Loucy (cell line): ENCODE measurements around the gene MYO1E.

Source experiments
- H2AFZ ChIP-seq: fragments of 200-600 bp; sonication (generic); 2 replicates; pipeline ENCODE4 v1.6.0; 2016; ENCODE audit warnings: antibody characterized with exemption, mild to moderate bottlenecking, low read length, moderate library complexity
- H3F3A ChIP-seq: fragments of 200-600 bp; 2 replicates; pipeline ENCODE4 v1.6.0; 2016; ENCODE audit warnings: antibody characterized with exemption, low read depth, mild to moderate bottlenecking
- H3K27me3 ChIP-seq: fragments of 200-600 bp; sonication (generic); 2 replicates; pipeline ENCODE4 v1.6.1; 2014; ENCODE audit warnings: low read length, mild to moderate bottlenecking; ENCODE audit not compliant: insufficient read depth, poor library complexity, severe bottlenecking
- H3K36me3 ChIP-seq: fragments of 200-600 bp; sonication (generic); 2 replicates; pipeline ENCODE4 v1.6.1; 2016; ENCODE audit warnings: low read length; ENCODE audit not compliant: insufficient read depth
- H3K4me1 ChIP-seq: fragments of 200-600 bp; sonication (generic); 2 replicates; pipeline ENCODE4 v1.5.1; 2014; ENCODE audit warnings: low read length, mild to moderate bottlenecking; ENCODE audit not compliant: insufficient read depth, poor library complexity, severe bottlenecking
- H3K4me2 ChIP-seq: fragments of 200-600 bp; sonication (generic); 2 replicates; pipeline ENCODE4 v1.6.0; 2014; ENCODE audit warnings: antibody characterized with exemption, low read length, low read depth, mild to moderate bottlenecking; ENCODE audit not compliant: poor library complexity, severe bottlenecking
- H3K4me3 ChIP-seq: fragments of 200-600 bp; sonication (generic); 2 replicates; pipeline ENCODE4 v1.5.1; 2014; ENCODE audit warnings: low read length, mild to moderate bottlenecking, mixed read lengths; ENCODE audit not compliant: poor library complexity, severe bottlenecking
- H3K79me2 ChIP-seq: fragments of 200-600 bp; sonication (generic); 2 replicates; pipeline ENCODE4 v1.6.1; 2014; ENCODE audit warnings: low read length; ENCODE audit not compliant: insufficient read depth
- H3K9ac ChIP-seq: fragments of 200-600 bp; sonication (generic); 2 replicates; pipeline ENCODE4 v1.6.0; 2014; ENCODE audit warnings: mild to moderate bottlenecking, low read depth, low read length, moderate library complexity; ENCODE audit not compliant: poor library complexity, severe bottlenecking
- H3K9me2 ChIP-seq: fragments of 200-600 bp; sonication (generic); replicated peaks from 2 replicates; pipeline ENCODE4 v1.6.1; 2016; ENCODE audit warnings: low read depth, low read length, mixed read lengths
- H3K9me3 ChIP-seq: fragments of 200-600 bp; sonication (generic); 2 replicates; pipeline ENCODE4 v1.6.1; 2014; ENCODE audit warnings: mild to moderate bottlenecking, antibody characterized with exemption, low read length, low read depth; ENCODE audit not compliant: insufficient read depth
- H4K20me1 ChIP-seq: fragments of 200-600 bp; sonication (generic); 2 replicates; pipeline ENCODE4 v1.6.0; 2014; ENCODE audit warnings: antibody characterized with exemption, low read length, mild to moderate bottlenecking; ENCODE audit not compliant: insufficient read depth, poor library complexity, severe bottlenecking
- EZH2phosphoT487 ChIP-seq: fragments of 200-600 bp; IDR thresholded peaks from 2 replicates; pipeline ENCODE4 v1.6.1; 2018; ENCODE audit warnings: antibody characterized with exemption, mild to moderate bottlenecking, moderate library complexity, borderline replicate concordance
- TF ChIP-seq, protein P1 (sequence below): fragments of 200-600 bp; sonication (generic); conservative IDR thresholded peaks from 2 replicates; pipeline ENCODE4 v1.5.1; 2014; ENCODE audit warnings: mild to moderate bottlenecking, antibody characterized with exemption, low read length

Gene MYO1E

DNA sequence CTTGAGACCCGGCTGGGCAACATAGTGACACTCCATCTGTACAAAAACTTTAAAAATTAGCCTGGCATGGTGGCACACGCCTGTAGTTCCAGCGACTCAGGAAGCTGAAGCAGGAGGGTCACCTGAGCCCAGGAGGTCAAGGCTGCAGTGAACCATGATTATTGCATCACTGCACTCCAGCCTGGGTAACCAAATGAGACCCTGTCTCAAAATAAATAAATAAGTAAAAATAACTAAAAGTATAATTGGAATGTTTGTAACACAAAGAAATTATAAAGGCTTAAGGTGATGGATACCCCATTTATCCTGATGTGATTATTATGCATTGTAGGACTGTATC lies 38.6 kb downstream of the MYO1E start:
- Histone ChIP-seq H3K9me3 (no peaks in the 10 kb centered on the region), H3F3A (no peaks in the 10 kb centered on the region), H3K36me3 (no peaks in the 10 kb centered on the region)

DNA sequence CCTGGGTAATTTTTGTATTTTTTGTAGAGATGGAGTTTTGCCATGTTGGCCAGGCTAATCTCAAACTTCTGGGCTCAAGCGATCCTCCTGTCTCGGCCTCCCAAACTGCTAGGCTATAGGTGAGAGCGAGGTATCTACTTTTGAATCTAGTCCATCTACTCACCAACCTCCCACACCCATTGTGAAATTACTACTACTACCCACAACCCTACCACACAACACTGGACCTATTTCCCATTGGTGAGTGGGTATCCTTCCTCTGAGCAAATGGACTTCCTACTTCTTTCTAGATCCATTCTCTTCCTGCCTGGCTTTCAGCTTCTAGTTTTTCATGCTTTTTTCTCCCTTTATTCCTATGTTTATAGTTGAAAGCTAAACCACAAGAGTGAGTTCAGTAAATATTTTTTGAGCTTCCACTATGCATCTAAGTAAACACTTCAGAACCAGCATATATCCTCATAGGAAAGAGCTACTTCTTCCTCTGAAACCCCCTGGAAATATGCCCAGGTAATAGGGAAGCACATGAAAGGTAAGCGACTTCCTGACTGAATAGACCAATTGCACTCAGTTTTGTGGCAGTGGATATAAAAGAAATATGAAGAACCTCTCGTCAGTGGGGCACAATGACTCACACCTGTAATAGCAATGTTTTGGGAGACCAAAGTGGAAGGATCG lies 39.1 kb downstream of the MYO1E start:
- no peaks in the 10 kb centered on the region for H4K20me1 ChIP-seq
- no peaks in the 10 kb centered on the region for H3K27me3 ChIP-seq
- no peaks in the 10 kb centered on the region for H3K4me1 ChIP-seq
- H3K36me3 ChIP-seq = no peaks in the 10 kb centered on the region
- no peak overlapping the region for H3K9ac ChIP-seq
- no peak overlapping the region for H2AFZ ChIP-seq
- no peaks in the 10 kb centered on the region for H3K9me2 ChIP-seq
- no peaks in the 10 kb centered on the region for H3F3A ChIP-seq
- H3K9me3 ChIP-seq = no peaks in the 10 kb centered on the region
- H3K4me2 ChIP-seq = no peak overlapping the region
- no peak overlapping the region for H3K4me3 ChIP-seq
- no peak for TF ChIP-seq EZH2phosphoT487
- TF ChIP-seq, protein P1, sequence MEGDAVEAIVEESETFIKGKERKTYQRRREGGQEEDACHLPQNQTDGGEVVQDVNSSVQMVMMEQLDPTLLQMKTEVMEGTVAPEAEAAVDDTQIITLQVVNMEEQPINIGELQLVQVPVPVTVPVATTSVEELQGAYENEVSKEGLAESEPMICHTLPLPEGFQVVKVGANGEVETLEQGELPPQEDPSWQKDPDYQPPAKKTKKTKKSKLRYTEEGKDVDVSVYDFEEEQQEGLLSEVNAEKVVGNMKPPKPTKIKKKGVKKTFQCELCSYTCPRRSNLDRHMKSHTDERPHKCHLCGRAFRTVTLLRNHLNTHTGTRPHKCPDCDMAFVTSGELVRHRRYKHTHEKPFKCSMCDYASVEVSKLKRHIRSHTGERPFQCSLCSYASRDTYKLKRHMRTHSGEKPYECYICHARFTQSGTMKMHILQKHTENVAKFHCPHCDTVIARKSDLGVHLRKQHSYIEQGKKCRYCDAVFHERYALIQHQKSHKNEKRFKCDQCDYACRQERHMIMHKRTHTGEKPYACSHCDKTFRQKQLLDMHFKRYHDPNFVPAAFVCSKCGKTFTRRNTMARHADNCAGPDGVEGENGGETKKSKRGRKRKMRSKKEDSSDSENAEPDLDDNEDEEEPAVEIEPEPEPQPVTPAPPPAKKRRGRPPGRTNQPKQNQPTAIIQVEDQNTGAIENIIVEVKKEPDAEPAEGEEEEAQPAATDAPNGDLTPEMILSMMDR = no peak
- no peaks in the 10 kb centered on the region for H3K79me2 ChIP-seq

More for the DNA sequence above, 38.6 kb downstream of the MYO1E start:
- Histone ChIP-seq H4K20me1 (no peaks in the 10 kb centered on the region), H3K9me2 (no peaks in the 10 kb centered on the region), H3K79me2 (no peaks in the 10 kb centered on the region), H2AFZ (no peak overlapping the region), H3K4me2 (no peak overlapping the region), H3K27me3 (no peaks in the 10 kb centered on the region), H3K9ac (no peak overlapping the region), H3K4me1 (no peaks in the 10 kb centered on the region), H3K4me3 (no peak overlapping the region)
- no peak for TF ChIP-seq EZH2phosphoT487
- TF ChIP-seq, protein P1 = no peak

DNA sequence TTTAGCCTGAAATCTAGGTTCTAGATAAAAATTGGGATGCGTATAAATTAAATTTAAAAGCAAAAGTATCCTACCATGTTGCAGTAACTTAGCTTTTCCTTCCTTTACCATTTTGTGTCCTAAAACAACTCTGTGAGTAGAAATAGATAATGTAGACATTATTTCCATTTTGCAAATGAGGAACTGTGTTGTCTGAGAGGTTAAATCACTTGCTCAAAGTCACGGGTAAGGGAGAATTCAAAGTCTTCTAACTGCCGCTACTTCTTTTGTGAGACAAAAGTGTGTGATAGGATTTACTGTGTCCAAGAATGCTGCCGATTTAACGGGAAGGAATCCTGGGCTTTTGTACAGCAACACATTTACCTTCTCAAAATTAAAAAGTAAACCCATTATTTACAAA lies 40.7 kb downstream of the MYO1E start:
- no peaks in the 10 kb centered on the region for H3K4me1 ChIP-seq
- H2AFZ ChIP-seq = no peak overlapping the region
- H3K4me2 ChIP-seq = no peak overlapping the region
- H3K4me3 ChIP-seq = no peak overlapping the region
- no peaks in the 10 kb centered on the region for H3K9me3 ChIP-seq
- TF ChIP-seq, protein P1 = no peak
- no peak for TF ChIP-seq EZH2phosphoT487
- H3K79me2 ChIP-seq = no peaks in the 10 kb centered on the region
- no peak overlapping the region for H3K9ac ChIP-seq
- no peaks in the 10 kb centered on the region for H3F3A ChIP-seq
- H3K9me2 ChIP-seq = no peaks in the 10 kb centered on the region
- H3K36me3 ChIP-seq = no peaks in the 10 kb centered on the region
- no peaks in the 10 kb centered on the region for H4K20me1 ChIP-seq
- H3K27me3 ChIP-seq = no peaks in the 10 kb centered on the region
